Fibroblast of the aortic adventitia (primary cell): Measurements from ENCODE around the gene KIAA1217. TPM values are rescaled to one million over a fixed set of nuclear protein-coding genes. Genes with fewer than 3 reads are reported as not detected.

ENCODE experiments used
- DNase-seq: peaks from one replicate; pipeline ENCODE4 v3.0.0-alpha.2; 2010; ENCODE audit warnings: low read depth
- H3K4me3 ChIP-seq: 2 replicates; pipeline ENCODE4 v1.5.1; 2011; ENCODE audit warnings: low read depth, mild to moderate bottlenecking, control low read depth, low read length, moderate library complexity
- CTCF ChIP-seq: IDR thresholded peaks from 2 replicates; pipeline ENCODE4 v1.5.1; 2011; ENCODE audit warnings: mild to moderate bottlenecking, low read length, control low read depth, inconsistent platforms; ENCODE audit not compliant: insufficient read depth
- total RNA-seq: library from RNA; depleted of rRNA; stranded (reverse); fragments of >200 nt; gene quantifications from 2 replicates; pipeline ENCODE4 v1.2.3, GENCODE V29; 2012; ENCODE audit warnings: low replicate concordance

KIAA1217 gene
- total RNA-seq, 1 donor: 12.5 TPM

DNA sequence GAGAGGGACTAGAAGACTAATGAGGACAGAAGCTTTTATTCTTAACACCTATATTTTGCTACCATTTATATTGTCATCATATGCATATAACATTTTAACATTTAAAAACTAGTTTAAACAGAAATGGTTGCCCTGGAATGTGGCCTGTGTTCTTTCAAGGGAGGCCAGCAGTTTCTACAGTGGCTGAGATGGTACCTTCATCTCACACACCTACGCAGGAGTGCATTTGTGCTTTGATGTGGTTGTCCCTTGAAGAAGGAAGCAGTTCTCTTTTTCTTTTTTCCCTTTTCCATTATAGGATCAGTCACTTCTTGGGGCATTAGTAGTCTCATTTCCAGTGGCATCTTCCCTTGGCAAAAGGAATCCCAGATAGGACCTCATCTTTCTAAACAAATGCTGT lies 38.9 kb downstream of the KIAA1217 start:
- no peak overlapping the region for H3K4me3 ChIP-seq

DNA sequence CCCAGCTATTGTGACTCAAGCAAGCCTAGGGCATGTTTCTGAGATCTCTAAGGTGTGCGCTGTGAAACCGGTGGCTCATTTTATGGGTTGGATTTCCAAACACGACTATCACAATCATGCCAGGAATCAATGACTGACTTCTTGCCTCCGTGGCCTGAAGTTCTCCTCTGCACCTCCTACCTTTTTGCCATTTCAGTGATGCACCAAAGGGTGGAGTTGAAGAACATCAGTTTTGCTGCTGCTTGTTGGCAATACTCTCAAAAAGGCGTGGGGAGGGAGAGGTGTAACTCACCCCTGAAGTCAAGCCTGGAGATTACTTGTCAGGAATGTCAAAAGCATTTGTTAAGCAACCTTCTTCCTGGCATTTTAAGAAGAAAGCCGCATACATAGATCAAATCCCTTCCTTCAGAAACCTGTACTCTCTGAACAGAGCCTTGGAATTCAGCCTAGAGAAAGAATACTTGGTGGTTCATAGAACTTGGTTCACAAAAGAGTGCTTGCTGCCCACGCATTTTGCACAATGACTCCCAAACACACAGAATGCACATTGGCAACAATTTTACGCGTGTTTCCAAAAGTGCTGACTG lies 41.0 kb downstream of the KIAA1217 start:
- no peak overlapping the region for H3K4me3 ChIP-seq
- TF ChIP-seq CTCF: no peak
- peak; percentile 41 for DNase-seq

More for the DNA sequence above, 38.9 kb downstream of the KIAA1217 start:
- DNase-seq: no peak
- no peak for TF ChIP-seq CTCF

DNA sequence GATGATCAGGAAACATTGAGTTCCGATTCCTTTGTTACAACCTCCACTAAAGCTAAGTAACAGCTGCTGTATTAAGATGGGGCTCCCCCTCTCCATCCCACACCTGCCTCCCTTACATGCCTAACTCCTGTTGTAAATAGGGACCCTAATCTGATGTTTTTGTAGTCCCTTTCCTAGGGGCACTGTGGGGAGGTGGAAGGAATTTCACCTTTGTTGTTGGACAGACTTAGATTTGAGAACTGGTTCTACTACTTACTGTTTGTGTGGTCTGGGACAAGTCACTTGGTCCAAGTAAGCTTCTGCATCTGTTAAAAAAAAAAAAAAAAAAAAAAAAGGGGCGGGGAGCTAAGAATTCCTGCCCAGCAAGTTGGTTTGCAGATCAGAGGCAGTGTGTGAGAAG lies 42.6 kb downstream of the KIAA1217 start:
- DNase-seq: no peak
- H3K4me3 ChIP-seq: no peak overlapping the region
- TF ChIP-seq CTCF: no peak

DNA sequence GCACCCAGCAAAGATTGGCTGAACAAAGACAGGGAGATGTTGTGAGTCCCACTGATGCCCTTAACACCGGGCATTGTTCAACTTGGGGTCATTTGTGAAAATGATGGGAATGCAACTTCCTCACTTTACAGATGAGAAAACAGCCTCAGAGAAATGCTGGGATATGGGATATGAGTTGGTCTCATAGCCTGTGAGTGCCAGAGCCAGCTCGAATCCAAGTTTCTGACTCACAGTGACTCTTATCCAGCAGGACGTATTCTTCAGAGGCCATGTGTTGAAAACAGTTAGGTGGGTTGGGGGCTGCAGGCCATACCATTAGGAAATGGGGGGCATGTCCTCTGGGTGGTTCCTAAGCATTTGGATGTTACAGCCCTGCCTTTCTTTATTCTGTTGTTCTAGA lies 45.2 kb downstream of the KIAA1217 start:
- peak; percentile 71 for DNase-seq
- no peak for TF ChIP-seq CTCF
- H3K4me3 ChIP-seq: no peak overlapping the region

DNA sequence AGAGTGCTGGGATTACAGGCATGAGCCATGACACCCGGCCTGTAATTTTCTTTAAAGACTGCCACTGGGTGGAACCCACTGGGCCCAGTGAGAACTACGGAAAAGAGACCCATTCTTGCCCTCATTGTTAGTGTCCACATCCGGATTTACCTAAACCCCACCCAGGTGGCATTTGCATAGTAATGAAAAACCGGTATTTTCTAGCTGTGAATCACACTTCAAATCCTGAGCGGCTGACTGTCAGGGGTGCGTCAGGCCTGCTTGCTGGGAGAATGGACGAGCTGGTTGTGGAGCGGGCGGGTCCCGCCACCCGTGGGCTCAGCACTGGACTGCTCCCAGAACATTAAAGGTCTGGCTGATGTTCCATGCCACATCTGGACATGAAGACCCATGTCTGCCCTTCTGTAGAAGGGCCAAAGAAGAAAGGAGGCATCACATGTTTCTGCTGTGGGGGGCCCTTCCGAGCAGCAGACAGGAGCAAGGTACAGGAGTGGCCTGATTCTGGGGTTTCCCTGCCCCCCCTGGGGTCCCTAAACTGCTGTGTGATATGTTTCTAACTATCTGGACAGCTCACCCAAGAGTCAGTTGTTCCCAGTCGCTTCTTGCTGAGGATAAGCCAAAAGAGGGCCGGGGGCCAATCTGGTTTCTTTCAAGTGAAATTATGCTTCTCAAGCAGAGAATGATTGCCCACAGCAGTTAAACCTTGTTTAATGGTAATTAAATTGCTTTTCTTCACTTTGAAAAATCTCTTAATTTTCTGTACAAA lies 46.4 kb downstream of the KIAA1217 start:
- no peak for DNase-seq
- H3K4me3 ChIP-seq: no peak overlapping the region
- TF ChIP-seq CTCF: no peak

GRCh38 chr10:24255881-24256311 lies 47.0 kb downstream of the KIAA1217 start:
- no peak for TF ChIP-seq CTCF
- DNase-seq: no peak
- H3K4me3 ChIP-seq: no peak overlapping the region
